ENCODE data around the gene CTR9. TPM values are rescaled to one million over a fixed set of nuclear protein-coding genes. Genes with fewer than 3 reads are reported as not detected.

CTR9 gene
- total and polyA plus RNA-seq, 9 of the 15 experiments (the other 6 are each of a cell fraction or from before 2014, with no cell fraction given), result 25.4 to 79.3 (median 47.3) TPM

DNA sequence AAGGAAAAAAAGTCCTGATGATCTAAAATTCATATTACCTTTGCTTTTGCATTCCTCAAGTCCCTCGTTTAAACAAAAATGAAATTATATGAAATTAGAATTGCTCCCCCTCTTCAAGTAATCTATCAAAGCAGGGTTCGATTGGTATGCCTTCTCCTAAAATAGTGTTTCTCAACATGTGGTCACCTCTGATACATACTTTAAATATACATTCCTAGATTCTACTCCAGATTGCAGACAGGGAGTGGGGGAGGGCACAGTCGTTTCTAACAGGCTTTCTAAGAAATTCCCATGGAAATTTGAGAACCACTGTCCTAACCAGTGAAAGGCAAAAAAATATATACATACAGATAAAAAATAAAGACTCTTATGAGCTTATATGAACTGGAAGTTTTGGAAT, 34.9 kb upstream of the CTR9 start (continued):
- TF ChIP-seq, protein P1, sequence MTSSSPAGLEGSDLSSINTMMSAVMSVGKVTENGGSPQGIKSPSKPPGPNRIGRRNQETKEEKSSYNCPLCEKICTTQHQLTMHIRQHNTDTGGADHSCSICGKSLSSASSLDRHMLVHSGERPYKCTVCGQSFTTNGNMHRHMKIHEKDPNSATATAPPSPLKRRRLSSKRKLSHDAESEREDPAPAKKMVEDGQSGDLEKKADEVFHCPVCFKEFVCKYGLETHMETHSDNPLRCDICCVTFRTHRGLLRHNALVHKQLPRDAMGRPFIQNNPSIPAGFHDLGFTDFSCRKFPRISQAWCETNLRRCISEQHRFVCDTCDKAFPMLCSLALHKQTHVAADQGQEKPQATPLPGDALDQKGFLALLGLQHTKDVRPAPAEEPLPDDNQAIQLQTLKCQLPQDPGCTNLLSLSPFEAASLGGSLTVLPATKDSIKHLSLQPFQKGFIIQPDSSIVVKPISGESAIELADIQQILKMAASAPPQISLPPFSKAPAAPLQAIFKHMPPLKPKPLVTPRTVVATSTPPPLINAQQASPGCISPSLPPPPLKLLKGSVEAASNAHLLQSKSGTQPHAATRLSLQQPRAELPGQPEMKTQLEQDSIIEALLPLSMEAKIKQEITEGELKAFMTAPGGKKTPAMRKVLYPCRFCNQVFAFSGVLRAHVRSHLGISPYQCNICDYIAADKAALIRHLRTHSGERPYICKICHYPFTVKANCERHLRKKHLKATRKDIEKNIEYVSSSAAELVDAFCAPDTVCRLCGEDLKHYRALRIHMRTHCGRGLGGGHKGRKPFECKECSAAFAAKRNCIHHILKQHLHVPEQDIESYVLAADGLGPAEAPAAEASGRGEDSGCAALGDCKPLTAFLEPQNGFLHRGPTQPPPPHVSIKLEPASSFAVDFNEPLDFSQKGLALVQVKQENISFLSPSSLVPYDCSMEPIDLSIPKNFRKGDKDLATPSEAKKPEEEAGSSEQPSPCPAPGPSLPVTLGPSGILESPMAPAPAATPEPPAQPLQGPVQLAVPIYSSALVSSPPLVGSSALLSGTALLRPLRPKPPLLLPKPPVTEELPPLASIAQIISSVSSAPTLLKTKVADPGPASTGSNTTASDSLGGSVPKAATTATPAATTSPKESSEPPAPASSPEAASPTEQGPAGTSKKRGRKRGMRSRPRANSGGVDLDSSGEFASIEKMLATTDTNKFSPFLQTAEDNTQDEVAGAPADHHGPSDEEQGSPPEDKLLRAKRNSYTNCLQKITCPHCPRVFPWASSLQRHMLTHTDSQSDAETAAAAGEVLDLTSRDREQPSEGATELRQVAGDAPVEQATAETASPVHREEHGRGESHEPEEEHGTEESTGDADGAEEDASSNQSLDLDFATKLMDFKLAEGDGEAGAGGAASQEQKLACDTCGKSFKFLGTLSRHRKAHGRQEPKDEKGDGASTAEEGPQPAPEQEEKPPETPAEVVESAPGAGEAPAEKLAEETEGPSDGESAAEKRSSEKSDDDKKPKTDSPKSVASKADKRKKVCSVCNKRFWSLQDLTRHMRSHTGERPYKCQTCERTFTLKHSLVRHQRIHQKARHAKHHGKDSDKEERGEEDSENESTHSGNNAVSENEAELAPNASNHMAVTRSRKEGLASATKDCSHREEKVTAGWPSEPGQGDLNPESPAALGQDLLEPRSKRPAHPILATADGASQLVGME (CRISPR knock-in tag; IDR thresholded peaks at IDR 0.05), result no peak
- TF ChIP-seq POLR2G (IDR thresholded peaks at IDR 0.05; ENCODE audit: low read depth, low read length) (no peak), EP400 (IDR thresholded peaks at IDR 0.05) (no peak), MTA3 (IDR thresholded peaks at IDR 0.05; ENCODE audit: borderline replicate concordance) (no peak), MEF2D (tag; conservative IDR thresholded peaks at IDR 0.05; ENCODE audit: low read depth) (peak; percentile 98), JUND (IDR thresholded peaks at IDR 0.05; ENCODE audit: borderline replicate concordance, low read depth, low read length) (peak; percentile 50; the same call in 1 of the 2 replicates), JUND (tag; IDR thresholded peaks at IDR 0.05; ENCODE audit: borderline replicate concordance, low read depth, low read length) (peak; percentile 44; the same call in 1 of the 3 replicates), NONO (IDR thresholded peaks at IDR 0.05; ENCODE audit: low read depth in 2 of 2, low read length in 1 of 2) (no peak), ZBTB17 (CRISPR knock-in tag; IDR thresholded peaks at IDR 0.05) (peak; percentile 99), ZEB2 (IDR thresholded peaks at IDR 0.05) (0 out of 2 replicates have a peak, but pooled peaks have one; percentile 40)
- TF ChIP-seq, protein P2, sequence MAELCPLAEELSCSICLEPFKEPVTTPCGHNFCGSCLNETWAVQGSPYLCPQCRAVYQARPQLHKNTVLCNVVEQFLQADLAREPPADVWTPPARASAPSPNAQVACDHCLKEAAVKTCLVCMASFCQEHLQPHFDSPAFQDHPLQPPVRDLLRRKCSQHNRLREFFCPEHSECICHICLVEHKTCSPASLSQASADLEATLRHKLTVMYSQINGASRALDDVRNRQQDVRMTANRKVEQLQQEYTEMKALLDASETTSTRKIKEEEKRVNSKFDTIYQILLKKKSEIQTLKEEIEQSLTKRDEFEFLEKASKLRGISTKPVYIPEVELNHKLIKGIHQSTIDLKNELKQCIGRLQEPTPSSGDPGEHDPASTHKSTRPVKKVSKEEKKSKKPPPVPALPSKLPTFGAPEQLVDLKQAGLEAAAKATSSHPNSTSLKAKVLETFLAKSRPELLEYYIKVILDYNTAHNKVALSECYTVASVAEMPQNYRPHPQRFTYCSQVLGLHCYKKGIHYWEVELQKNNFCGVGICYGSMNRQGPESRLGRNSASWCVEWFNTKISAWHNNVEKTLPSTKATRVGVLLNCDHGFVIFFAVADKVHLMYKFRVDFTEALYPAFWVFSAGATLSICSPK (IDR thresholded peaks at IDR 0.05; ENCODE audit: borderline replicate concordance), result no peak
- TF ChIP-seq, protein P3, sequence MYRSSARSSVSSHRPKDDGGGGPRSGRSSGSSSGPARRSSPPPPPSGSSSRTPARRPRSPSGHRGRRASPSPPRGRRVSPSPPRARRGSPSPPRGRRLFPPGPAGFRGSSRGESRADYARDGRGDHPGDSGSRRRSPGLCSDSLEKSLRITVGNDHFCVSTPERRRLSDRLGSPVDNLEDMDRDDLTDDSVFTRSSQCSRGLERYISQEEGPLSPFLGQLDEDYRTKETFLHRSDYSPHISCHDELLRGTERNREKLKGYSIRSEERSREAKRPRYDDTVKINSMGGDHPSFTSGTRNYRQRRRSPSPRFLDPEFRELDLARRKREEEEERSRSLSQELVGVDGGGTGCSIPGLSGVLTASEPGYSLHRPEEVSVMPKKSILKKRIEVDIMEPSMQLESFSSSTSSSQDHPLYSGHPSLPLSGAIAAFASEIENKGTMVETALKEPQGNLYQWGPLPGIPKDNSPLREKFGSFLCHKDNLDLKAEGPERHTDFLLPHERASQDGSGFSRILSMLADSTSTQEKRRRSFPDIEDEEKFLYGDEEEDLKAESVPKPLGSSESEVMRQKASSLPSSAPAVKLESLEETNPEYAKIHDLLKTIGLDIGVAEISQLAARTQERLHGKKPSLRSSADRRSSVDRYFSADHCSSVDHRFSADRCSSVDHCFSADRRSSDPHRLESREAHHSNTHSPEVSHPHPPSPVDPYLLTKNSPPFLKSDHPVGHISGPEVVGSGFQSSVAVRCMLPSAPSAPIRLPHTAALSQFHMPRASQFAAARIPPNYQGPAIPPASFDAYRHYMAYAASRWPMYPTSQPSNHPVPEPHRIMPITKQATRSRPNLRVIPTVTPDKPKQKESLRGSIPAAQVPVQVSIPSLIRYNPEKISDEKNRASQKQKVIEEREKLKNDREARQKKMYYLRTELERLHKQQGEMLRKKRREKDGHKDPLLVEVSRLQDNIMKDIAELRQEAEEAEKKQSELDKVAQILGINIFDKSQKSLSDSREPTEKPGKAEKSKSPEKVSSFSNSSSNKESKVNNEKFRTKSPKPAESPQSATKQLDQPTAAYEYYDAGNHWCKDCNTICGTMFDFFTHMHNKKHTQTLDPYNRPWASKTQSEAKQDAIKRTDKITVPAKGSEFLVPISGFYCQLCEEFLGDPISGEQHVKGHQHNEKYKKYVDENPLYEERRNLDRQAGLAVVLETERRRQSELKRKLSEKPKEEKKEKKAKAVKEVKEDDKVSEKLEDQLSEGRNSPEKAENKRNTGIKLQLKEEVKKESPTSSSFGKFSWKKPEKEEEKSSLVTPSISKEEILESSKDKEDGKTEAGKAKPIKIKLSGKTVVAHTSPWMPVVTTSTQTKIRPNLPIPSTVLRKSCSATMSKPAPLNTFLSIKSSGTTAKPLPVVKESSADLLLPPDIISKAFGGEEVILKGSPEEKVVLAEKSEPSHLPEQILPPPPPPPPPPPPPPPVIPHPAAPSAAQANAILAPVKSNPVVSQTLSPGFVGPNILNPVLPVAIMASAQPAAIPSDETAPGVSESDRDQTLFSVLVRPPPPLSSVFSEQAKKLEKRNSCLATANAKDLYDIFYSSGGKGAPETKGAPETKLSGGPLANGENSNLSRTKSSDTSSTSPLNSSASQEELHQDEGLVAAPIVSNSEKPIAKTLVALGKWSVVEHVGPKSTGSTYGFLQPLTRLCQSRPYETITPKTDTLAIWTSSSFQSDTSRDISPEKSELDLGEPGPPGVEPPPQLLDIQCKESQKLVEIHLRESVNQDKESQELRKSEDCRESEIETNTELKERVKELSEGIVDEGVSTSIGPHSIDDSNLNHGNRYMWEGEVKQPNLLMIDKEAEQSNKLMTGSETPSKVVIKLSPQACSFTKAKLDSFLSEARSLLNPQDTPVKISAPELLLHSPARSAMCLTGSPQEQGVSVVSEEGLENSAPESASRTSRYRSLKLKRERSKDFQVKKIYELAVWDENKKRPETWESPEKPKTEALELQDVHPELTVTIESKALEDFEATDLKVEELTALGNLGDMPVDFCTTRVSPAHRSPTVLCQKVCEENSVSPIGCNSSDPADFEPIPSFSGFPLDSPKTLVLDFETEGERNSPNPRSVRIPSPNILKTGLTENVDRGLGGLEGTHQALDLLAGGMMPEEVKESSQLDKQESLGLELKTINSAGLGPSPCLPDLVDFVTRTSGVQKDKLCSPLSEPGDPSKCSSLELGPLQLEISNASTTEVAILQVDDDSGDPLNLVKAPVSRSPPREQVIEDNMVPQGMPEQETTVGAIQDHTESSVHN (IDR thresholded peaks at IDR 0.05; ENCODE audit: borderline replicate concordance in 1 of 2, low read depth in 1 of 2), result 0 out of 4 replicates have a peak, but pooled peaks of 1 of the 2 experiments have one; percentile 14
